HL-60 (cell line): ENCODE results near the gene GRID2.

Experiments used
- CTCF ChIP-seq: IDR thresholded peaks from one replicate; pipeline ENCODE4 v1.5.1; 2011; ENCODE audit warnings: low read length, control low read depth, inconsistent platforms; ENCODE audit not compliant: insufficient read depth
- GABPA ChIP-seq: IDR thresholded peaks from 2 replicates; pipeline ENCODE4 v1.6.1; 2012; ENCODE audit warnings: low read depth
- REST ChIP-seq: IDR thresholded peaks from 2 replicates; pipeline ENCODE4 v1.6.1; 2012; ENCODE audit warnings: low read depth; ENCODE audit not compliant: insufficient replicate concordance
- SPI1 ChIP-seq: IDR thresholded peaks from 2 replicates; pipeline ENCODE4 v1.6.1; 2012; ENCODE audit warnings: low read depth, mild to moderate bottlenecking, borderline replicate concordance

DNA sequence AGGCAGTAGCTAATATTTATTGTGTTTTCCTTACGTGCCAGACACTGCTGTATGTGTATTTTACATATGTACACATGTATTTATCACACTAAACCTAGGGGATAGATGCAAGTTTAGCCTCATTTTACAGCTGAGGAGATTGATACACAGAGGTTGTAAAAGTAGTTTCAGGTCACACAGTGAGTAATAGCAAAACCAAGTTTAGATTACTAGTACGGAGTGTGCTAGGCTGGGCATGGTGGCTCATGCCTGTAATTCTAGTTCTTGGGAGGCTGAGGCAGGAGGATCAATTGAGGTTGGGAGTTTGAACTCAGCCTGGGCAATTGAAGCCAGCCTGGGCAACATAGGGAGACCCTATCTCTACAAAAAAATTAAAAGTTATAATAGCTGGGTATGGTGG lies 823.7 kb downstream of the GRID2 start:
- TF ChIP-seq CTCF (no peak), SPI1 (no peak), GABPA (no peak), REST (no peak)
